ENCODE measurements around the gene TMEM63B. TPM values are rescaled to one million over a fixed set of nuclear protein-coding genes. Genes with fewer than 3 reads are reported as not detected.

The TMEM63B gene
- total RNA-seq, 1 donor from 2014 or later, result 54.9 TPM

- no peak overlapping the region for H3K27ac Mint-ChIP-seq
- H3K9me3 Mint-ChIP-seq, result no peaks in the 10 kb centered on the region
- peaks cover 17% of the 10 kb centered on the region for H3K27me3 Mint-ChIP-seq (ENCODE audit: low read depth)
- H3K4me3 Mint-ChIP-seq, result no peak overlapping the region
- DNase-seq (ENCODE audit: low spot score in 2 of 2, unreplicated experiment in 2 of 2), result no peak
- H3K4me1 Mint-ChIP-seq, result no peaks in the 10 kb centered on the region
- H3K36me3 Mint-ChIP-seq, result no peaks in the 10 kb centered on the region
- TF ChIP-seq, protein P1, sequence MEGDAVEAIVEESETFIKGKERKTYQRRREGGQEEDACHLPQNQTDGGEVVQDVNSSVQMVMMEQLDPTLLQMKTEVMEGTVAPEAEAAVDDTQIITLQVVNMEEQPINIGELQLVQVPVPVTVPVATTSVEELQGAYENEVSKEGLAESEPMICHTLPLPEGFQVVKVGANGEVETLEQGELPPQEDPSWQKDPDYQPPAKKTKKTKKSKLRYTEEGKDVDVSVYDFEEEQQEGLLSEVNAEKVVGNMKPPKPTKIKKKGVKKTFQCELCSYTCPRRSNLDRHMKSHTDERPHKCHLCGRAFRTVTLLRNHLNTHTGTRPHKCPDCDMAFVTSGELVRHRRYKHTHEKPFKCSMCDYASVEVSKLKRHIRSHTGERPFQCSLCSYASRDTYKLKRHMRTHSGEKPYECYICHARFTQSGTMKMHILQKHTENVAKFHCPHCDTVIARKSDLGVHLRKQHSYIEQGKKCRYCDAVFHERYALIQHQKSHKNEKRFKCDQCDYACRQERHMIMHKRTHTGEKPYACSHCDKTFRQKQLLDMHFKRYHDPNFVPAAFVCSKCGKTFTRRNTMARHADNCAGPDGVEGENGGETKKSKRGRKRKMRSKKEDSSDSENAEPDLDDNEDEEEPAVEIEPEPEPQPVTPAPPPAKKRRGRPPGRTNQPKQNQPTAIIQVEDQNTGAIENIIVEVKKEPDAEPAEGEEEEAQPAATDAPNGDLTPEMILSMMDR (IDR thresholded peaks at IDR 0.05; ENCODE audit: unreplicated experiment), result no peak
These were observed 44.7 kb downstream of the TMEM63B start for GRCh38 chr6:44171899-44172546.

GRCh38 chr6:44172731-44173500 lies 45.6 kb downstream of the TMEM63B start:
- no peaks in the 10 kb centered on the region for H3K4me1 Mint-ChIP-seq
- TF ChIP-seq, protein P1 (IDR thresholded peaks at IDR 0.05; ENCODE audit: unreplicated experiment), result peak; percentile 80
- no peak overlapping the region for H3K27ac Mint-ChIP-seq
- H3K4me3 Mint-ChIP-seq, result no peak overlapping the region
- peak; percentile 68 to 85 for DNase-seq (ENCODE audit: low spot score in 2 of 2, unreplicated experiment in 2 of 2)
- peaks cover 17% of the 10 kb centered on the region for H3K27me3 Mint-ChIP-seq (ENCODE audit: low read depth)
- H3K36me3 Mint-ChIP-seq, result no peaks in the 10 kb centered on the region
- H3K9me3 Mint-ChIP-seq, result no peaks in the 10 kb centered on the region

DNA sequence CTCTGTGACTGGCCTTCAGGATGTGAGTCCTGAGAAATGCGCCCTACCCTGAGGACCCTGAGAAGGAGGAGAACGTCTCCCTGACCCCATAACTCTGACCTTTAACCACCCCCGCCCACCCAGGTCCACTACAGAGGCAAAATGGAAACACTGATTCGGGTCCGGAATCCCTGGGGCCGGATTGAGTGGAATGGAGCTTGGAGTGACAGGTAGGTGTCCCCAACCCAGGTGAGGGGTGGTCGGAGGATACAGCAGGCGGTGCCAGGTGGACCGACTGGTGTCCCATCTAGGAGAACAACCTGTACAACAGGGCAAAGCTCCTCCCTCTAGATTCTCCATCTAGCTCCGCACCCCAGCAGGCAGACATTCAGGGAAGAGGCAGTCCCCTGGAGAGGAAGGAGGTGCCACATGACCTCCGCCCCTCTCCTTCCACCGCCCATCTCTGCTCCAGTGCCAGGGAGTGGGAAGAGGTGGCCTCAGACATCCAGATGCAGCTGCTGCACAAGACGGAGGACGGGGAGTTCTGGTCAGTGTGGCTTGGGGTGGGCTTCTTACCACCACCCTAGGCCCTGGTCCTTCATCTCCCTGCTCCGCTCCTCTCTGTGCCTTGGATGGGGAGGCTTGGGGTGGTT lies 48.9 kb downstream of the TMEM63B start:
- DNase-seq (ENCODE audit: low spot score in 2 of 2, unreplicated experiment in 2 of 2), result no peak
- Mint-ChIP-seq H3K9me3 (no peaks in the 10 kb centered on the region), H3K4me3 (no peak overlapping the region), H3K36me3 (no peaks in the 10 kb centered on the region), H3K4me1 (no peaks in the 10 kb centered on the region), H3K27me3 (ENCODE audit: low read depth) (peaks cover 4% of the 10 kb centered on the region), H3K27ac (no peak overlapping the region)
- TF ChIP-seq, protein P1 (IDR thresholded peaks at IDR 0.05; ENCODE audit: unreplicated experiment), result no peak

- TF ChIP-seq, protein P1 (IDR thresholded peaks at IDR 0.05; ENCODE audit: unreplicated experiment), result no peak
- Mint-ChIP-seq H3K4me1 (no peaks in the 10 kb centered on the region), H3K9me3 (no peaks in the 10 kb centered on the region), H3K27me3 (ENCODE audit: low read depth) (peaks cover 2% of the 10 kb centered on the region), H3K27ac (no peak overlapping the region), H3K36me3 (no peaks in the 10 kb centered on the region), H3K4me3 (no peak overlapping the region)
- DNase-seq (ENCODE audit: low spot score in 2 of 2, unreplicated experiment in 2 of 2), result no peak
These were observed 49.6 kb downstream of the TMEM63B start for GRCh38 chr6:44176762-44177509.

DNA sequence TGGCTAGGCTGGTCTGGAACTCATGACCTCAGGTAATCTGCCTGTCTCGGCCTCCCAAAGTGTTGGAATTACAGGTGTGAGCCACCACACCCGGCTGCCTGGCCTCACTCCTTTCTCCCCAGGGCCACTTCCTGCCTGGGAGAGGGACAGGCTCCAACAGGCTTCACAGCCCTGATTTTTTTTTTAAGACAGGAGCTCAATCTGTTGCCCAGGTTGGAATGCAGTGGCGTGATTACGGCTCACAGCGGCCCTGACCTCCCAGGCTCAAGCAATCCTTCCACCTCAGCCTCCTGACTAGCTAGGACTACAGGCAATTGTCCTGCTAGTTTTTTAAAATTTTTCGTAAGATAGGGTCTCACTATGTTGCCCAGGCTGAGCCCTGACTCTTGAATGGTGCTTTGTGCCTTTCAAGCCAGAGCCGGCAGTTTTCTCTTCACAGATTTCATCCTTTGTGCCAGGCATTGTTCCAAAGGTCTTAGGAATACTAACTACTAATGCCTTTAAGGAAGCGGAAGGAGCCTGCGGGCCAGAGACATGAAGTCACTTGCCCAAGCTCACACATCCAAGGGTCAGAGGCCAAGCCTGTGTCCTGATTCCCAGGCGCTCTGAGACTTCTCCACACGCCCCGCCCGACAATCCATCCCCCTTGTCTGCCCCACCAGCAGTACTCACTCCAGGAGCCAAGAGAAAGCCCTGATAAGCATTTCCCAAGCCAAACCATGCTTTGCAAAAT lies 50.5 kb downstream of the TMEM63B start:
- TF ChIP-seq, protein P1 (IDR thresholded peaks at IDR 0.05; ENCODE audit: unreplicated experiment), result no peak
- H3K36me3 Mint-ChIP-seq, result no peaks in the 10 kb centered on the region
- H3K4me1 Mint-ChIP-seq, result no peaks in the 10 kb centered on the region
- H3K4me3 Mint-ChIP-seq, result no peak overlapping the region
- no peaks in the 10 kb centered on the region for H3K9me3 Mint-ChIP-seq
- H3K27me3 Mint-ChIP-seq (ENCODE audit: low read depth), result no peaks in the 10 kb centered on the region
- no peak for DNase-seq (ENCODE audit: low spot score in 2 of 2, unreplicated experiment in 2 of 2)
- peak overlapping the region; percentile 26 for H3K27ac Mint-ChIP-seq
